Psoas muscle (tissue), 8 donors: ENCODE data around the gene FAM187B. TPM values are rescaled to one million over a fixed set of nuclear protein-coding genes. Genes with fewer than 3 reads are reported as not detected.

ENCODE experiments used
- ATAC-seq, 4 donors: fragments of 200-7000 bp; cut with Tn5 transposase; one replicate each; pipeline ENCODE4 v1.9.1; 2020; ENCODE audit warnings: moderate library complexity in 3 of 4, mild to moderate bottlenecking in 2 of 4
- DNase-seq, 2 donors: peaks; one replicate each; pipeline ENCODE4 v3.0.0-alpha.2; 2020
- H3K27ac ChIP-seq: fragments of 200-600 bp; one replicate; pipeline ENCODE4 v1.8.0; 2022
- H3K27me3 ChIP-seq, 3 donors: fragments of 200-600 bp in 1 of 3; one replicate each; pipeline versions ENCODE4 v1.6.1 to v1.8.0; 2013 to 2022; ENCODE audit warnings: low read length in 2 of 3, mild to moderate bottlenecking in 2 of 3, moderate library complexity in 1 of 3; ENCODE audit not compliant: insufficient read depth in 3 of 3
- H3K36me3 ChIP-seq, 2 donors: fragments of 200-600 bp in 1 of 2; one replicate each; pipeline versions ENCODE4 v1.6.1 to v1.8.0; 2013 to 2022; ENCODE audit warnings: low read depth in 1 of 2, mild to moderate bottlenecking in 1 of 2, moderate library complexity in 1 of 2; ENCODE audit not compliant: insufficient read depth in 1 of 2
- H3K4me1 ChIP-seq: fragments of 200-600 bp; one replicate; pipeline ENCODE4 v1.8.0; 2022
- H3K4me3 ChIP-seq: fragments of 200-600 bp; one replicate; pipeline ENCODE4 v1.8.0; 2022; ENCODE audit warnings: mild to moderate bottlenecking
- H3K9me3 ChIP-seq: fragments of 200-600 bp; one replicate; pipeline ENCODE4 v1.8.0; 2022
- WGBS, 3 donors: extraction: QIAGEN DNeasy Blood & Tissue Kit; methylation state at CpG; one replicate each; pipeline versions ENCODE4 v1.1.6 to v1.1.7; 2013; 5-methylcytosine and 5-hydroxymethylcytosine counted together
- intact Hi-C, 2 donors: fragments of 100-400 bp; cut with DNase I; formaldehyde crosslinking; loops; one replicate each; pipeline versions ENCODE4 v1.11.0 to v1.14.2; 2022
- polyA plus RNA-seq, 3 donors: library from polyadenylated mRNA; stranded (reverse); fragments of 200-250 nt; gene quantifications; one replicate each; pipeline ENCODE4 v1.2.3, GENCODE V29; 2013
- total RNA-seq, 4 donors: library from RNA; stranded (reverse); fragmentation: NEBNext Ultra II Directional in 2 of 4; extraction: Animal tissue kit (Norgen Biotek cat#: 25700) in 2 of 4; gene quantifications; one replicate each; pipeline versions ENCODE4 v1.2.1 to v1.2.4, GENCODE V29; 2021 to 2023
- TF ChIP-seq, protein P1 (sequence below): fragments of 200-600 bp; IDR thresholded peaks from one replicate; pipeline ENCODE4 v1.8.0; 2022; ENCODE audit warnings: antibody characterized with exemption
- donor health status: healthy with polysubstance abuse.
- donor health status: DM: no; HTN: no; CAD: no; lungs with moderate emphysema.
- donor health status: Bipolar disorder and iron deficiency.
- donor health status: healthy.
- donor health status: DM: yes; HTN: yes; CAD: no.
- donor health status: DM: no; HTN: no; CAD: no.
- donor health status: DM: no; HTN: no; CAD: no.
- donor health status: DM: yes; HTN: yes; CAD: no.

The FAM187B gene
- total and polyA plus RNA-seq, 7 donors: 0.03 TPM; not detected in 6

- Histone ChIP-seq H3K4me1 (no peaks in the 10 kb centered on the region), H3K27me3 (peaks cover 0 to 3% (median 0%) of the 10 kb centered on the region in 3 donors), H3K4me3 (no peak overlapping the region), H3K36me3 (no peaks in the 10 kb centered on the region), H3K27ac (no peak overlapping the region), H3K9me3 (no peaks in the 10 kb centered on the region)
- DNase-seq (no peak), ATAC-seq (no peak)
- TF ChIP-seq, protein P1, sequence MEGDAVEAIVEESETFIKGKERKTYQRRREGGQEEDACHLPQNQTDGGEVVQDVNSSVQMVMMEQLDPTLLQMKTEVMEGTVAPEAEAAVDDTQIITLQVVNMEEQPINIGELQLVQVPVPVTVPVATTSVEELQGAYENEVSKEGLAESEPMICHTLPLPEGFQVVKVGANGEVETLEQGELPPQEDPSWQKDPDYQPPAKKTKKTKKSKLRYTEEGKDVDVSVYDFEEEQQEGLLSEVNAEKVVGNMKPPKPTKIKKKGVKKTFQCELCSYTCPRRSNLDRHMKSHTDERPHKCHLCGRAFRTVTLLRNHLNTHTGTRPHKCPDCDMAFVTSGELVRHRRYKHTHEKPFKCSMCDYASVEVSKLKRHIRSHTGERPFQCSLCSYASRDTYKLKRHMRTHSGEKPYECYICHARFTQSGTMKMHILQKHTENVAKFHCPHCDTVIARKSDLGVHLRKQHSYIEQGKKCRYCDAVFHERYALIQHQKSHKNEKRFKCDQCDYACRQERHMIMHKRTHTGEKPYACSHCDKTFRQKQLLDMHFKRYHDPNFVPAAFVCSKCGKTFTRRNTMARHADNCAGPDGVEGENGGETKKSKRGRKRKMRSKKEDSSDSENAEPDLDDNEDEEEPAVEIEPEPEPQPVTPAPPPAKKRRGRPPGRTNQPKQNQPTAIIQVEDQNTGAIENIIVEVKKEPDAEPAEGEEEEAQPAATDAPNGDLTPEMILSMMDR: no peak
- WGBS, 3 donors: 83 to 95% (median 95%) methylated on average over 1 of the region's 1 CpG
- intact Hi-C loops: no loop called here
Observed at GRCh38 chr19:35206855-35207254, 21.7 kb downstream of the FAM187B start.

DNA sequence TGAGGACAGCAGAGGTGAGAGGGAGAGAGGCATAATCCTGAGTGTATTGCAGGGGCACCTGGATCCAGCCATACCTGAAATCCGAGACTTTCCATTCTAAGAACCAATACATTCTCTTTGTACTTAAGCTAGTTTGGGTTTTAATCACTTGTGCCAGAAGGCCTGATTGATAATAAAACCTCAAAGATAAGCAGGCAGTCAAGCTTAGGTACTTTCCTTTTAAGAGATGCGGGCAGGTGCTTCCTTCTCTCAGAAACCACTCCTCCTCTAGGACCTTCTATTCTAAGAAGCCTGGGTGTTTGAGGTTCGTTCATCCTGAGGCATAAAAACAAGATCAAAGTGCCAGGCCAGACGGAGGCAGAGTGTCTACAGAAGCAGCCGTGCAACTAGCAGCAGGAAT lies 22.2 kb downstream of the FAM187B start:
- no peaks in the 10 kb centered on the region for H3K4me1 ChIP-seq

DNA sequence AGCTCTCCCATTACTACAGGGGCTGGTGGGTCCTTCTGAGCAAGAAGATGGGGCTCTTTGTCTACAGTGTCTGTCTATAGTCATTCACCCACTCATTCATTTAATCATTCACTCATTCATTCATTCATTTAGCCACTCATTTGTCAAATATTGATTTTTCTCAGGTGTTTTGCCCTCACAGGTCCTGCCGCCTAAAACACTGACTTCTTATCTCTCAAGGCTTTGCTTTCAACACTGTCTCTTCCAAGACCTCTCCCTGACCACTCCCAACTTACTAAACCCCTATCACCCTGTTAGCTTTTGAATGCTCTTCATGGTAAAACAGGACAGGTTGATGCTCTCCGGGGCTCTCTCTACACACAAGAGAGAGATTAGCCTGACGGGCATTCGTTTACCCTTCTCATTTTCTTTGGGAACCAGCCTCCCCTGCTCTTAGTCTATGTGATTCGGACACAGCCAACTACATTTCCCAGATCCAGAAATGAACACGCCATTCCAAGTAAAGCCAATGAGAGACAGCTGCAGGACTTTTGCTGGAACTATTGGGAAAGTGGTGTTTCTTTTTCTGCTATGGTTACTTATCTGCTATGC lies 22.7 kb downstream of the FAM187B start:
- H3K27ac ChIP-seq: no peak overlapping the region
- H3K9me3 ChIP-seq: no peaks in the 10 kb centered on the region
- no peaks in the 10 kb centered on the region for H3K4me1 ChIP-seq
- intact Hi-C loops: no loop called here
- H3K36me3 ChIP-seq: no peaks in the 10 kb centered on the region
- H3K4me3 ChIP-seq: no peak overlapping the region
- DNase-seq (no peak), ATAC-seq (no peak)
- 56 to 68% (median 66%) methylated on average over 6 of the region's 6 CpGs for WGBS, 3 donors
- H3K27me3 ChIP-seq: peaks cover 0 to 9% (median 0%) of the 10 kb centered on the region in 3 donors
- TF ChIP-seq, protein P1: no peak

More for the DNA sequence above, 22.2 kb downstream of the FAM187B start:
- no peaks in the 10 kb centered on the region for H3K9me3 ChIP-seq
- ATAC-seq (no peak), DNase-seq (no peak)
- TF ChIP-seq, protein P1: no peak
- no peak overlapping the region for H3K4me3 ChIP-seq
- H3K27me3 ChIP-seq: peaks cover 0 to 3% (median 0%) of the 10 kb centered on the region in 3 donors
- WGBS, 3 donors: 48 to 54% (median 53%) methylated on average over 5 of the region's 5 CpGs
- no peak overlapping the region for H3K27ac ChIP-seq
- intact Hi-C loops: no loop called here
- no peaks in the 10 kb centered on the region for H3K36me3 ChIP-seq

GRCh38 chr19:35204799-35205732 lies 23.5 kb downstream of the FAM187B start:
- Histone ChIP-seq H3K4me1 (no peaks in the 10 kb centered on the region), H3K36me3 (no peaks in the 10 kb centered on the region), H3K4me3 (no peak overlapping the region), H3K27me3 (peaks cover 0 to 9% (median 0%) of the 10 kb centered on the region in 3 donors), H3K9me3 (no peaks in the 10 kb centered on the region), H3K27ac (no peak overlapping the region)
- DNase-seq: no peak
- WGBS, 3 donors: 71 to 74% (median 74%) methylated on average over 13 of the region's 13 CpGs
- no peak for ATAC-seq
- TF ChIP-seq, protein P1: no peak
- intact Hi-C loops: no loop called here
